OCI-LY3 (cell line): ENCODE data around the gene POLR1G.

Experiments
- CTCF ChIP-seq: fragments of 200-600, 300-600 bp; sonication (generic); IDR thresholded peaks from 2 replicates; pipeline ENCODE4 v1.5.1; 2014; ENCODE audit warnings: antibody characterized with exemption, low read length, low read depth
- EZH2phosphoT487 ChIP-seq: fragments of 200-600 bp; shearing (Covaris generic); IDR thresholded peaks from 2 replicates; pipeline ENCODE4 v1.6.1; 2018; ENCODE audit warnings: antibody characterized with exemption, mixed run types, low read depth

GRCh38 chr19:45403272-45403671, 3.2 kb upstream of the POLR1G start:
- TF ChIP-seq CTCF (no peak), EZH2phosphoT487 (no peak)
